GM21717 (cell line): ENCODE results near the gene TAF11.
"Not testable (repeated sequence)": the region's sequence is repeated elsewhere in the genome, so short reads cannot be mapped to it uniquely, and the experiment has no call there.

Experiments used
- ATAC-seq: cut with Tn5 transposase; IDR thresholded peaks from one replicate; pipeline ENCODE4 v1.9.1; 2021; ENCODE audit warnings: mild to moderate bottlenecking, moderate library complexity; ENCODE audit not compliant: unreplicated experiment

Gene TAF11

DNA sequence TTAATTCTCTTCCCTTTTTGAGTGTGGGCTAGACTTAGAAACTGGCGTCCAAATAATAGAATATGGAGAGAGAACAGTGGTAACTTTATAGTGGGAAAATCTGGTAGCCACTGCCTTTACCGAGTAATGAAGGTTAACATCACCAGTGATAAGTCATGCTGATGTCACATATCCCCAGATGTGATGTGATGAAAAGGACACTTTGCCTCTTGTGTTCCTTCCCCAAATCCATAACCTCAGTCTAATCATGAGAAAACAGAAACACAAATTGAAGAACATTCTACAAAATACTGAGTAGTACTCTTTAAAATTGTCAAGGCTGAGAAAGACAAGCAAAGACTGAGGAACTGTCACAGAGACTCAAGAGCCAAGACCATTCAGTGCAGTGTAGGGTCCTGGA lies 19.0 kb upstream of the TAF11 start:
- no peak for ATAC-seq

DNA sequence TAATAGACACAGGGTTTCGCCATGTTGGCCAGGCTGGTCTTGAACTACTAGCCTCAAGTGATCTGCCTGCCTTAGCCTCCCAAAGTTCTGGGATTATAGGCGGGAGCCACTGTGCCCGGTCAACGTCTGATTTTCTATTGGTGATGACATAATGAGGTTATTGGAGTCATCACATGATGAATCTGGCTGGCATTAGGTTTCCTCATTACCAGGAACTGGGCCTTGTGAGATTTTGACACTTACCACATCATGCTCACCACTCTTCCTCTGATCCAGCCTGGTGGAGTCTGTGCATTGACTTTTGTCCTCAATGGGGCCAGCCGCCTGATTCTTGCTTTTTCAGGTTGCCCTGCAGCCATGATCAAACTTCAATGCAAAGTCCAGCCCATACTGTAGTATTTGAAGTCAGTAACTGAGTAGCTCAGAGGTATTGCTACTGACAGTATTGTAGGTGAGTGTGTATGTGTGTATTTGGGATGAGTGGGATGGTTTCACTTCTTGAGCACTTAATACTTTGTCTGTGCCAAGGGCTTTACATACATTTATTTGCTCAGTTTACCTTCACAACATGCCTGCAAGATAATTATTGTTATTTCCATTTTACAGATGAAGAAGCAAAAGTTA lies 17.3 kb upstream of the TAF11 start:
- ATAC-seq: no peak

DNA sequence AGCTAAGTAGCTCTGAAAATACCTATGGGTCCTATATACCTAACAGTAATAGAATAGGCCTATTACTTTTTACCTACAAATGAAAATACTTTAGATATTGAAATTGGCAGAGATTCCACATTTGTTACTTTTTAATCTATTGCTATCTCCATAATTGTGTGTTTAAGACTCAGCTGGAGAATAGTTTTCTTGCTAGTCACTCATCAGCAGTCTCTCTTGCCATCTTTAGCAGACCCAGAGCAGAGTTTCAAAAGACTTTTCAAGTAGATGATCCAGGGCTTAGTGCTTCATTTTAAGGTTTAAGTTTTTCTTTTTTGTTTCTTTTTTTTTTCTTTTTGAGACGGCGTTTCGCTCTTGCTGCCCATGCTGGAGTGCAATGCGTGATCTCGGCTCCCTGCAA lies 14.1 kb upstream of the TAF11 start:
- no peak for ATAC-seq

DNA sequence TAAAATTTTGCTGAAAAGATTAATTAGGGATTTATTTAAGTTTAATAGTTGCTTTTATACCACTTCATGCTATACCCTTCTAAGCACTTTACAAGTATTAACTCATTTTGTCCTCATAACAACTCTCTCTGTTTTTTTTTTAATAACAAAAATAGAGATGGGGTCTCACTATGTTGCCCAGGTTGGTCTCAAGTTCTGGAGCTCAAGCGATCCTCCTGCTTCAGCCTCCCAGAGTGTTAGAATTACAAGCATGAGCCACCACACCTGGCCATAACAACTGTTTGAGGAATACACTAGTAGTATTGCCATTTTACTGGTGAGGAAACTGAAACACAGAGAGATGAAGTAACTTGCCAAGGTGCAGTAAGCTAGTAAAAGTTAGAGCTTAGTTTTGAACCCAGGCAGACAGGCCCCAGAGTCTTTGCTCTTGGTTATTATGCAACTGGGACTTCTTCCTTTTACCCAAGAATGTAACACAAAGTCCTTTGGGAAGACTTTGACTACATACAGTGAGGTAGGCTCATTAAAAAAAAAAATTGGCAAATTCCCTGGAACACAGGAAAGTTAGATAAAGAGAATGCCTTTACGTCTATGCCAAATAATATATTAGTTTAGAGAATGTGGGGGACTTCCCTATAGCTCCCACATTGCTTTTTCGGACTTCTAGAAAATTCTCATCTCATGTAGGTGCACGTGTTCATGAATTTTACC lies 12.6 kb upstream of the TAF11 start:
- no peak for ATAC-seq

DNA sequence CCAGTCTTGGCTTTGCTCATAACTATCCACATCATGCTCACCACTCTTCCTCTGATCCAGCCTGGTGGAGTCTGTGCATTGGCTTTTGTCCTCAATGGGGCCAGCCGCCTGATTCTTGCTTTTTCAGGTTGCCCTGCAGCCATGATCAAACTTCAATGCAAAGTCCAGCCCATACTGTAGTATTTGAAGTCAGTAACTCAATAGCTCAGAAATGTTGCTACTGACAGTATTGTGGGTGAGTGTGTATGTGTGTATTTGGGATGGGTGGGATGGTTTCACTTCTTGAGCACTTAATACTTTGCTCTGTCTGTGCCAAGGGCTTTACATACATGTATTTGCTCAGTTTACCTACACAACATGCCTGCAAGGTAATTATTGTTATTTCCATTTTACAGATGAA lies 11.9 kb upstream of the TAF11 start:
- ATAC-seq: not testable (repeated sequence)

DNA sequence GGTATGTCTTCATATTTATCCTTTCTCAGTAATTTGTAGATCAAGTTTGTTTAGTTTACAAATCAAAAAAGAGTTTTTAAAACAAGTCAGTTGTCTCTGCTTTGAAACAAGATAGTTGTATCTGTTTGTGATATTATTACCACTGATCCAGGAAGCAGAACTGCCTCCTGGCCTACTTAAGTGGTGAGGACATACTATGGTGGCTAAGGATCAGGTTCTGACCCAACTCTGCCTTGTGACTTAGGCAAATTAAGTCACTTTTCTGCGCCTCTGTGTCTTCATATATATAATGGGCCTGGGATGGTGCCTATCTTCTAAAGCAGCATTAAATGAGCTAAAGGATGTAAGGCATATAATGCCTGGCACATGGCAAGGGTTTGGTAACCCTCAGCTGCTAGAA lies 9.9 kb upstream of the TAF11 start:
- no peak for ATAC-seq

DNA sequence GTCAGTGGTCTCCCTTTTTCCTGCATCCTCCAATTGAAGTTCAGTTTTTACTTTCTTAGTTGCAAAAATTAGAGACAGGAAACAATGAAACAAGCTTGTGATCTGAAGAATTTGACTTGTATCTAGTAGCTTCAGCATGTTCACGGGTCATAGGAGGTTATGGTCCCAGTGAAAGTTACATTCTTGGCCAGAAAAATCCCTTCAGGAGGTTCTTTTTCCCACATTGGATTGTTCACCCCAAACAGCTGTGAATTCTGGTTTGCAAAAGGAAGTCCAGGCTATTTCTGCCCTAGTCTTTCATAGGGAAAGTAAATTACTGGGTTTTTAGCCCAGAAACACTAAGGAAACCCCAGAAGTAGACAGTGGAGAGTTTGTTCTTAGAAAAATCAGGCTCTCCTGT lies 9.3 kb upstream of the TAF11 start:
- ATAC-seq: no peak

DNA sequence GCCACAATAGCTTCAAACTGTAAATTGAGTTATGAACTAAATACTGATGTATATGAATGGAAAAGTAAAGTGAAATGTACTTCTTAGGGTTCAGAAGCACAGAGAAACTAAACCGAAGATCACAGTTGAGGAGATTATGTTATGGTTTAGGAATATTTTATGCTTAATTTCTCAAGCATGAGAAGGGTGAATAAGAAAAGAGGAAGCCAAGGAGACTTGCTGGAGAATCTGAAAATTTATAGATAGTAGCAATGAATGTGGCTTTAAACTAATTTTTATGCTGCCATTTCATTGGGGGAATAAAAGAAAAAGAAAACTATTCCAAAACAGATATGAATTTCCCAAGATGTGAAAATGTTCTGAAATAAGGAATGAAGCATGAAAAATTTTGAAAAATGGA lies 6.9 kb upstream of the TAF11 start:
- ATAC-seq: no peak

DNA sequence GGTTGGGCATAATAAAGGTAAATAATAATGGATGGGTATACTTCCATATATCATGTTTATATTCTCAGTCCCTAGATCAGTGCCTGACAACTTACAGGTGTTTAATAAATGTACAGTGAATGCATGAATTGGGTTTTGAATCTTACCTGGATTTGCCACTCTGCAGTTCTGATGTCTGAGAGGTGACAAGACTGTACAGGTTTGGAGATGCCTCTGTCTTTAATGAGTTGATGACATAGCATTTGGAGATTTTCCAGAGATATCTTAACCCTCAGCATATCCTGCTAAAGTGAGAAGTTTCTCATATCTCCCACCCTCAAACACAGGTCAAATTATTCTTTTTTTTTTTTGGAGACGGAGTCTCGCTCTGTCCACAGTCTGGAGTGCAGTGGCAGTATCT lies 3.5 kb upstream of the TAF11 start:
- ATAC-seq: no peak

DNA sequence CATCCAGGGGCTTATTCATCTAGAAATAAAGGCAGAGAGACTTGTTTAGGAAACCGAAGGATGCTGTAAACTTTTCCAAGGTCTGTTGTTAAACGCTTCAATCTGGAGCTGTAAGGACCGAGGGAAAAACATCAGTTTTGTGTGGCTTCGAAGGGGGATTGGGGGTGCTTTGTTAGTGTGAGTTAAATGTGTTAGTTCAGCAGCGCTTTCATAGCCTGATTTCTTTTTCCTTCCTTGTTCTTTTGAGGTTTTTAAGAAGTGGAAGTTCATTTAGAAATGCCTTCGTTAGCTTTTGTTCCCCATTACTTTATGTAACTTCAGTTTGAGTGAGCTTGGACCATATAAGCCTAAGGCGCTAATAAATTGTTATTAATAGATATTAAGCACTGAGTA lies 2.7 kb upstream of the TAF11 start:
- ATAC-seq: no peak

DNA sequence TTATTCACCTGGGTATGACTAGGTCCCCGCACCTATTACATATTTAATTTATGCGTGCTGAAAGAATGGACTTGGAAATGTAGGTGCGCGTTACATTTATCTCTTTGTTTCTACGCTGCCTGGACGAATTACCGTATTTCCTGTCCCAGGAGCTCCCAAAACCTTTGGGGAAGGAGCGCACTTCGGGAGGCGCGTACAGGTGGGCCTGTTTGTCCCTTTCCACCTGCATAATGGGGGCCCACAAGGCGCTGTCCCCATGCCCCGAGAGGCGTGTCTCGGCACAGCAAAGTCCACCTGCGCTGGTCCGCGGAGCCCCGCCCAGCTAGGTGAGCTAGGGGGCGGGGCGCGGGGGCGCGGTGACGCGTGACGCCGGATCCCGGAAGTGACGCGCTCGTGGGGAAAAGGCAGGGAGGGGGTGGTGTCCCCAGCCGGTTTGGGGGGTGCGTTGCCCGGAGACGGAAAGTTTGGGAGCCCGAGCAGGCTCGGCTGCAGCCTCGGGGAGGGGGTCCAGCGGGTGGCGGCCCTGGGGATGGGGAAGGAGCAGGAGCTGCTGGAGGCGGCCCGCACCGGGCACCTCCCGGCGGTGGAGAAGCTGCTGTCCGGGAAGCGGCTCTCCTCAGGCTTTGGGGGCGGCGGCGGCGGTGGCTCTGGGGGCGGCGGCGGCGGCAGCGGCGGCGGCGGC lies 1.2 kb upstream of the TAF11 start, which contains the start of gene ANKS1A:
Gene ANKS1A, plus strand, starts transcription at position 382 of the 682 bp plus-strand sequence. Its CDS starts 148 bp downstream, at position 530.
- ATAC-seq: peak; percentile 41

DNA sequence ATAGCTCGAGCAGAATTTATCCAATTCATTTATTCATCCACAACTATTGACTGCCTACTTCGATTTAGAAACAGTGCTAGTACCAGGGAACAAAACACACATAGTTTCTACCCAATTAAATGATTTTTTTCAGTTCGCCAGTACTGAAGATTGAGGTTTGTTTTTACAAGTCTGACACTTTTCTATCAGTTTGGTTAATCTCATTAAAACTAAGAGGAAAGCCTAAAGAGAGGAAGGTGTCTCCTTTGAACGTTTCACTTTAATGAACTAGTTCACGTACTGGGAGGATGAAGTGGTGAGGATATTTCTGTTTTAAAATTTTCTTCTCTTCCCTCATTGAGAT lies 643 bp upstream of the TAF11 start:
- ATAC-seq: no peak

DNA sequence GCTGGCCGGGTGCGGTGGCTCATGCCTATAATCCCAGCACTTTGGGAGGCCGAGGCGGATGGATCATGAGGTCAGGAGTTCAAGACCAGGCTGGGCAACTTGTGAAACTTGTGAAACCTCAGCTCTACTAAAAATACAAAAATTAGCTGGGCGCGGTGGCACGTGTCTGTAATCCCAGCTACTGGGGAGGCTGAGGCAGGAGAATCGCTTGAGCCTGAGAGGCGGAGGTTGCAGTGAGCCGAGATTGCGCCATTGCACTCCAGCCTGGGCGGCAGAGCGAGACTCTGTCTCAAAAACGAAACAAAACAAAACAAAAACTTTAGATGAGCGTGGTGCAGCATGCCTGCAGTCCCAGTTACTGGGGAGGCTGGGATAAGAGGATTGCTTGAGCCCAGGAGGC lies 2.0 kb downstream of the TAF11 start:
- not testable (repeated sequence) for ATAC-seq

DNA sequence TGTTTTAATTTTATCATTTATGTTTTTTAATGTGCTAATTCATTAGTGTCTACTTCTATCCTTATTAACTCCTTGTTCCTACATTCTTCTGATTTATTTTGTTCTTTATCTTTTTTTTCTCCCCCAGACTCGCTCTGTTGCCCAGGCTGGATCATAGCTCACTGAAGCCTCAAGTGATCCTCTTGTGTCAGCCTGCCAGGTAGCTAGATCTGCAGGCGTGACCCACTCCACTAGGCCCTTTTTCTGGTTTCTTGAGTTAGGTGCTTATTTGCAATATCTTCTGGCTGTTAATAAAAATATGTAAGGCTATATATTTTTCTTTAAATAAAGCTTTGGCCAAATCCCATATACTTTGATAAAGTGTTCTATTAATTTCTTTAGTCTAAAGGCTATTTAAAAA lies 2.8 kb downstream of the TAF11 start:
- no peak for ATAC-seq

DNA sequence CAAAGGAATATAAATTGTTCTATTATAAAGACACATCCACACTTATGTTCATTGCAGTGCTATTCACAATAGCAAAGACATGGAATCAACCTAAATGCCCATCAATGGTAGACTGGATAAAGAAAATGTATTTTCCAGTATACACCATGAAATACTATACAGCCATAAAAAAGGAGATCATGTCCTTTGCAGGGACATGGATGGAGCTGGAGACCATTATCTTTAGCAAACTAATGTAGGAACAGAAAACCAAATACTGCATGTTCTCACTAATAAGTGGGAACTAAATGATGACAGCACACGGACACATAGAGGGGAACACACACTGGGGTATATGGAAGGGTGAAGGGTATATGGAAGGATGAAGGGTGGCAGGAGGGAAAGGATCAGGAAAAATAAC lies 3.8 kb downstream of the TAF11 start:
- ATAC-seq: not testable (repeated sequence)

DNA sequence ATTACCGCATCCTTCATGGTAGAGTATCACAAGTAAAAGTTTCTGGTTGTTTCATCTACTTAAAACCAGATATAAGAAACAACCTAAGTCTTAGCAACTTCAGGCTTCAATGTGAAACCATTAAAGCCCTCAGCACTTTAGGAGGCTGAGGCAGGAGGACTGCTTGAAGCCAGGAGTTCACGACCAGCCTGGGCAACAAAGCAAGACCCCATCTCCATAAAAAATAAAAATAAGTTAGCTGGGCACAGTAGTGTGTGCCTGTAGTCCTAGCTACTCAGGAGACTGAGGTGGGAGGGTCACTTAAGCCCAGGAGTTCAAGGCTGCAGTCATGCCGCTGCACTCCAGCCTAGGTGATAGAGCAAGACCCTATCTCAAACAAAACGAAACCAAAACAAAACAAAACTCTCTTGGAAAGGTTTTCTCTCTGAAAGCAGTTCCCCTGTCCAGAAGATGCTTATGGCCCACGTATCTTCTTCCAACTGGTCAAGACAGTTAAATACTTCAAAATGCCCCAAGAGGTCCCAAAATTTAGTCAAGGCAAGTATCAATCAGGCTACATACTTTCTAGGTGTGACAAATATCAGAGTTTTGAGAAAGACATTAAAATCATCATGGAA lies 9.9 kb downstream of the TAF11 start:
- no peak for ATAC-seq

DNA sequence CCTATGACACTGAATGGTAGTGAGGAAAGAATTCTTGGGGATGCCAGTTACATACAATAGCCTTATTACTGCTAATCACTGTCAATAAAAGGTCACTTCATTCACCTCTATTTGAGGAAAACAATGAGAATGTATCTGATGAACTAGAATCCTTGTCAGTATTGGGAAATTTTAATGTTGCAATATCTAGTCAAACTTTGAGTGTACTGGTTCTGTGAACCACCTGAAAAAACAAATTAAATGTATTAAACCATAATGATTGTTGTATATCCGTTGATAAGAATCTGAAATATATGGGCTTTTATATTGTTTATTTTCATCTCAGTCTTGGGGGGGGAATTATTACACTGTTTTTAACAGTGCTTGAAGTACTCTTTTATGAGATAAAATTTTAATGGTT lies 10.6 kb downstream of the TAF11 start:
- ATAC-seq: no peak

DNA sequence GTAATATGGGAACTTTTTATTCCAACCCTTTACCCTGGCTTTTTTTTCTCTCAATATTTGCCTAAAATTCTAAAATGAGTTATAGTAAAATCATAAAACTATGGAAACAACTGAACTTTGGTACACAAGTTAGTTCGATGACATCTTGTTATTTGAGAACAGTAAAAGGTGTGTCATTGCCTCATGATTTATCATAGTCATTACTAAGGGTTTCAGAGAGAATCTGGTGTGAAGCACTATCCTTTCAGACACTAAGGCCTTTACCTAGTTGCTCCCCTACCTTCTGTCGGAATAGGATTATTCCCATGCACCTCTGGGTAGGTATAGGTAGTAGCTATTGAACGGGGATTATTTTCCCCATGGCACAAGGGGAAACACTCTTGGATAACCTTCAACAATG lies 11.4 kb downstream of the TAF11 start:
- no peak for ATAC-seq

DNA sequence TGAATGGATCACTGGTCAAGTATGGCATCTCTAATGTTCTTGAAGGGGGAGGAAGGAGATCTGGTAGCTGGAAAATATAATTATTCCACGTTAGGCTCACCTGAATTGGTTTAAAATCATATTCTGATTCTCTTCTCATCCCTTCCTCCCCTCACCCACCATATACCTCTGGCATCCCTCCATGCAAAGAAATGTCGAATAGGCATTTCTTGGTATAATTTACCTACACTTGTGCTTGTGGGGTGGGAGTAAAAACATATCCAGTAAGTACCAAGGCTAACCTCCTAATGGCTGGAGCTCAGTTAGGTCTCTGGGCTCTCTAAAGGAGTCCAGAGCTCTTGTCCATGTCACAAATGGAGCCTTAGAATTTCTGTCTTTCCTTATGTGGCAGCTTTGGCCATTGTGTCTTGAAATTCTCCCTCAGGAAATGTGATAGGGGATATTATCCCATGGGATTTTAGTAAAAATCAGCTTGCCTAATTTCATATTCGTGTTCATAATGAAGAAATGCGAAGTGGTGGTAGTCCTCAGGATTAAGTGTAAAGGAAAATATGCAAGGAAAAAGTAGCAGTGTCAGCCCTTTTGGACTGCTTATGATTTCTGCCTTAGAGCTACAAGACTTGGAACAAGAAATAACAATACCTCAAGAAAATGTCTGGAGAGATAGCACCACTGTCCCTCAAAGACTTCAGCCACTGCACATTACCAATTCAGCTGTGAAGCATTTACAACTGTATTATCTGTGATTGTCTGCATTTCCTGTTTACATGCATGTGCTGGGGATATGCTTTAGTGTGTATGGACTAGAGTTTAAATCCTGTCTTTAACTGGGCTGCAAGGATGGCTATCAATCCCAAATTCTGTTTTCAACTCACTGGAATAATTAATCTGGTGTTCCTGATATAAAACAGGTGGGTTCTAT lies 12.3 kb downstream of the TAF11 start:
- ATAC-seq: no peak

DNA sequence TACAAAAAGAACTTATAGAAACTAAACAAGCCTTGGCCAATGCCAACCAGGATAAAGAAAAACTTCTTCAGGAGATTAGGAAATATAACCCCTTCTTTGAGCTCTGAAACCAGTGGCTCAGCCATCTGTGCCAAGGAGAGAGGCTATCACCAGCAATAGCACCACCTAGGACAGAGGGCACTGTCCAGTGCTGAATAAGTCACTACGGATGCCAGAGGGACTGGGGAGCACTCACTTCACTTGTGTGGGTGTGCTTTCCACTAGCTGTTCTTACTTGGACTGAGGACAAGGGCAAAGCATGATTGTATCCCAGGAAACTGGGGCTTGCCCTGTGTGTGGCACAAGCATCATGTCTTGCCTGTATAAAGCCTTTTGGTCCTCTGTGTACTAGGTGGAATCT lies 15.5 kb downstream of the TAF11 start:
- no peak for ATAC-seq

DNA sequence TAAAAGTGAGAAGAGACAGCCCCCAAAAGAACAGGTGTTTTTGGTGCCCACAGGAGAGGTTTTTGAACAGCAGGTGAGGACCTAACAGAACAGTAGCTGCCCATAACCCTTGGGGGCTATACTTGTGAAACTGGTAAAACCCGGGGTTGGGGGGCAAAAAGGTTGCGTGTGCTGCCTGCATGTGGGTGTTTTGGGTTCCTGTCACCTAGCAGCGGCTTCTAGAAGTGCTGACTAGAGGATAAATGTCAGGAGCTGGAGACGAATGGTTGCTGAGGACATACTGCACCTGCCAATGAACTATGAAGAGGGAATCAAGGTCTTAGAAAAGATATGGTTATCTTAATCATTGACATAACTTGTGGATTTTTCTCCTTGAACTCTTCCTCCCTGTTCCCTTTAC lies 16.0 kb downstream of the TAF11 start:
- no peak for ATAC-seq
